ENCODE measurements around the gene RPS28. TPM values are rescaled to one million over a fixed set of nuclear protein-coding genes. Genes with fewer than 3 reads are reported as not detected.

Gene RPS28
- total RNA-seq (2022; extraction: Qiagen RNA extraction; ENCODE audit: low read depth) = 438 to 973 TPM (median 861 TPM) in 5 replicates

GRCh38 chr19:8321067-8321985 lies at the start of gene RPS28, which contains the start of gene NDUFA7:
Gene RPS28, plus strand, starts transcription at chr19:8321496. Its CDS starts 35 bp downstream, at chr19:8321531.
Gene NDUFA7, minus strand, starts transcription at chr19:8321375. Its CDS starts 17 bp downstream, at chr19:8321358.

GRCh38 chr19:8307965-8308866 lies 13.1 kb upstream of the RPS28 start, which contains the start of gene CD320:
Gene CD320, minus strand, starts transcription at chr19:8308358. Its CDS starts 68 bp downstream, at chr19:8308290.

GRCh38 chr19:8342684-8343482 lies 21.6 kb downstream of the RPS28 start, which contains the start of gene KANK3:
Gene KANK3, minus strand, starts transcription at chr19:8343262. Its CDS starts 5,434 bp downstream, at chr19:8337828.

GRCh38 chr19:8363803-8364771 lies 42.8 kb downstream of the RPS28 start, which contains the start of gene ANGPTL4:
Gene ANGPTL4, plus strand, starts transcription at chr19:8364155. Its CDS starts 167 bp downstream, at chr19:8364322.

Other genes starting within 250 kb of the RPS28 start
- not detected in 5 replicates for gene FBN3, start 171.9 kb upstream of the RPS28 start, total RNA-seq (2022; extraction: Qiagen RNA extraction; ENCODE audit: low read depth)
- 2.1 to 3.9 TPM (median 3.3 TPM) in 5 replicates for gene CERS4, start 112.1 kb upstream of the RPS28 start, total RNA-seq (2022; extraction: Qiagen RNA extraction; ENCODE audit: low read depth)
- 65.7 to 102 TPM (median 95.2 TPM) in 5 replicates for gene CD320, start 13.1 kb upstream of the RPS28 start, total RNA-seq (2022; extraction: Qiagen RNA extraction; ENCODE audit: low read depth)
- 87.3 to 101 TPM (median 88.1 TPM) in 5 replicates for gene NDUFA7, start 121 bp upstream of the RPS28 start, total RNA-seq (2022; extraction: Qiagen RNA extraction; ENCODE audit: low read depth)
- 3.7 to 6.7 TPM (median 4.6 TPM) in 5 replicates for gene KANK3, start 21.8 kb downstream of the RPS28 start, total RNA-seq (2022; extraction: Qiagen RNA extraction; ENCODE audit: low read depth)
- gene ANGPTL4, start 42.7 kb downstream of the RPS28 start, total RNA-seq (2022; extraction: Qiagen RNA extraction; ENCODE audit: low read depth) = 354 to 441 TPM (median 395 TPM) in 5 replicates
- 90.4 to 98.9 TPM (median 98.2 TPM) in 5 replicates for gene RAB11B, start 68.9 kb downstream of the RPS28 start, total RNA-seq (2022; extraction: Qiagen RNA extraction; ENCODE audit: low read depth)
- gene MARCHF2, start 91.8 kb downstream of the RPS28 start, total RNA-seq (2022; extraction: Qiagen RNA extraction; ENCODE audit: low read depth) = 15.0 to 20.6 TPM (median 16.6 TPM) in 5 replicates
- 224 to 272 TPM (median 232 TPM) in 5 replicates for gene HNRNPM, start 123.5 kb downstream of the RPS28 start, total RNA-seq (2022; extraction: Qiagen RNA extraction; ENCODE audit: low read depth)
- 0.08 to 0.19 TPM (median 0.13 TPM) in 4 of 5 replicates, not detected in the other for gene PRAM1, start 181.1 kb downstream of the RPS28 start, total RNA-seq (2022; extraction: Qiagen RNA extraction; ENCODE audit: low read depth)
- gene ZNF414, start 192.7 kb downstream of the RPS28 start, total RNA-seq (2022; extraction: Qiagen RNA extraction; ENCODE audit: low read depth) = 14.8 to 18.2 TPM (median 16.3 TPM) in 5 replicates